ENCODE results near the gene CABP1.
A peak's percentile ranks its signal among the peaks of the same experiment; 100 is the strongest.
"Not testable (repeated sequence)": the region's sequence is repeated elsewhere in the genome, so short reads cannot be mapped to it uniquely, and the experiment has no call there.

Gene CABP1

DNA sequence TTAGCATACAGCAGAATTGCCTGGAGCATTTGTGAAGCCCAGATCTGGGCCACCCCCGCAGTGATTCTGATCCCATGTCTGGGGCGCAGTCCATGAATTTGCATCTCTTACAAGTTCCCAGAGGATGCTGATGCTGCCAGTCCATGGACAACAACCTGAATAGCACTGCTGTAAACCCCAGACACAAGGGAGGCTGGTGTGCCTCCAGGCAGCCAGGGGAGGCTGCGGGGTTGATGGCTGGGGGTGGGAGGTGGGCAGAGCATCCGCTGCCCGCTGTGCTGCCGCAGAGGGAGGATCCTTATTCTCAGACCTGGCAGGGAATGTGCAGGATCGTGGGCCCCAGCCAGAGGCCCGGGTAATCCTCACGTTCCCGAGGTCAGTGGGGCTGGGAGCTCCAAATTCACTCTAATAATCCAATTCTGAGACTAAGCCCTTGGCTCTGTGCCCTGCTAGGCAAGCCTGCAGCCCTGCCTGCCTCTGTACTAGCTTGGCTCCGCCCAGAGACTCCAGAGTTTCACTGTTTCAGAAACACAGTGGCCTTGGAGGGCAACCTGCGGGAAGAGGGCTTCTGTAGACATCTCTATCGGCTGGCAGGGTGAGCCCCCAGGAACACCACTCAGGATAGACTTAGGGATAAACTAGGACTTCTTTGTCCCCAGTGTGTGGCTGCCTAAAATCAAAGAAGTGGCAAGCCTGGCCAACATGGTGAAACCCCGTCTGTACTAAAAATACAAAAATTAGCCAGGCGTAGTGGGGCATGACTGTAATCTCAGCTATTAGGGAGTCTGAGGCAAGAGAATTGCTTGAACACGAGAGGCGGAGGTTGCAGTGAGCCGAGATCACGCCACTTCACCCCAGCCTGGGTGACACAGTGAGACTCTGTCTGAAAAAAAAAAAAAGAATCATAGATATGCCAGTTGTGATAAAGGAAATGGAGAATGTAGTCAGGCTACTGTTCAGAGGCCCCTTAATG, 28.7 kb downstream of the CABP1 start:
- DNase-seq: no peak

DNA sequence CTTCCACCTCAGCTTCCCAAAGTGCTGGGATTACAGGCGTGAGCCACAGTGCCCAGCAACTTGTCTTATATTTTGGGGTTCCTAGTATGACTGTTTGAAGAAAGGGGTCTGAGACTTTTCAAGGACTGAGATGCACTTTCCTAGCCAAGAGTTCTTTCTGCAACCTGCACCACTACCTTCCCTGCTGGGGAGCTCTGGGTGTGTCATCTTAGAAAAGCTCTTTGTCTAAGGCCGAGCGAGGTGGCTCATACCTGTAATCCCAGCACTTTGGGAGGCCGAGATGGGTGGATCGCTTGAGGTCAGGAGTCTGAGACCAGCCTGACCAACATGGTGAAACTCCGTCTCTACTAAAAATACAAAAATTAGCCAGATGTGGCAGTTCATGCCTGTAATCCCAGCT, 29.8 kb downstream of the CABP1 start:
- DNase-seq: not testable (repeated sequence)

DNA sequence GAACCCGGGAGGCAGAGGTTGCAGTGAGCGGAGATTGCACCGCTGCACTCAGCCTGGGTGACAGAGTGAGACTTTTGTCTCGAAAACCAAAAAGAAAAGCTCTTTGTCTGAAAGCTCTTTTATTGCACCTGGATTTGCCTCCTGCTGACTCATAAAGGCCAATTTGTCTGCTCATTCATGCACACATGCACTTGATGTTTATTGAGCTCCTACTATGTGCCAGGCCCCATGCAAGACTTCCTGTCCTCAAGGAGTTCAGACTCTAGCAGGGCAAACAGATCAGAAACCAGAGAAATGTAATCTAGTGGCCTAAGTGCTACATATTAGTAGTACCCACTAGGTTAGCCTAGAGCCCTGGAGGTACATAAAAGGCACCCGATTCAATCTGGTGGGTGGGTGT, 30.2 kb downstream of the CABP1 start:
- no peak for DNase-seq

DNA sequence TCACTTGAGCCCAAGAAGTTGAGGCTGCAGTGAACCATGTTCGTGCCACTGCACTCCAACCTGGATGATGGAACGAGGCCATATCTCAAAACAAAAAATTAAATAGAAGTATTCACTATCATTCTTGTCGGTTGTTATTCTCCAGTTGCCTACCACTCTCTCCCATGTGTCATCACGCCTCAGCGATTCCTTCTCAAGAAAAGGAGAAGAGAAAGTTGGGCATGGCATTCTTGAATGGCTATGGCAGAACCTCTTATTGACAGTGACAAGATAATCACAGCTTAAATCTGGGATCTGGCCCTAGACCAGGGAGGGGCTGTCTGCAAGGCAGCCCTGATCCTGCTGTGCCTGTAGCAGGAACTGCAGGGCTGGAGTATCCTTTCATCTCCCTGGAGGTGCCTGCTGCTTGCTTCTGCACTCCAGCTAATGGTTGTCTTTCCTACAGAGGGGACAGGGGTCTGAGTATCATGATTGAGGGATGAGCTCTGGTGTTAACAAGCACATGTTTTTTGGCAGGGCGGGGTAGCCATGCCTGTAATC, 33.7 kb downstream of the CABP1 start:
- DNase-seq: no peak

DNA sequence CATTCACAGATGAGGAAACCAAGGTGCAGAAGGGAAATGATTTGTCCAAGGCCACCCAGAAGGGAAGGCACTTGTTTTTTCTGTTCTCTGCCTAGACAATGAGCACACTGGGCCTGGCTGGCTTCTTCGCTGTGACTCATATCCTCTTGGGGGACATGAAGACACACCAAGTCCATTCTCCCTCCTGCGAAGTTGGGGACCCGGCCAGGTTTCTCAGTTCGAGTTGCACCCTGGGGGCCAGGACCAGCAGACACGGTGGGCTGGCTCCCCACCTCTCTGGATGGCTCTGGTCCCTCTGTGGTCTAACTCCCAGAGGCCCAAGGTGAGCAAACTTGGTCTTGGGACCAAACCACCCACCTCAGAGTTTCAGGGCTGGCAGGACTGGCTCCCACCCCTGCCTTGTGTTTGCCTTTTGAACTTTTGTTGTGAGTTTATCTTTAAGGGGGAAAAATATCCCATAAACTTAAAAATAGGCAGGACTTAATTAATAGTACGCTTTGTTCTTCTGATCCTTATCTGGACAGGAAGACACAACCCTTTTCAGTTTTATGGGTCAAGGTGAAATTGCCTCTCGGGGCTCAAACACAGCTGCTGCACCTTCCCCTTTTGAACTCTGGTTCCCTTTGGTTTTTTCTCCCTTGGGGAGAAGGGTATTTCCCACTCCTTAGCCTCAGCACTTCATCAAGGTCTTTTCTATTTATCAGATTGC, 37.5 kb downstream of the CABP1 start:
- no peak for DNase-seq

DNA sequence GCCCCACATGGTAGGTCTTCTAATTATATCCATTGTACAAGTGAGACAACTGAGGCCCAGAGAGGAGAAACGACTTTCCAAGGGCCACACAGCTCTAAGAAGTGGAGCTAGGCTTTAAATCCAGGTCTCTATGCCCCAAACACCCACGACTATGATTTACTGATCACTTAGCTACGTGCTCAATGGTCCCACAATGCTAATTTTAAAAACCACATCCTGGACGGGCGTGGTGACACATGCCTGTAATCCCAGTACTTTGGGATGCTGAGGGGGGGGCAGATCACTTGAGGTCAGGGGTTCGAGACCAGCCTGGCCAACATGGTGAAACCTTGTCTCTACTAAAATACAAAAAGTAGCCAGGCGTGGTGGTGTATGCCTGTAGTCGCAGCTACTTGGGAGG, 38.1 kb downstream of the CABP1 start:
- no peak for DNase-seq

DNA sequence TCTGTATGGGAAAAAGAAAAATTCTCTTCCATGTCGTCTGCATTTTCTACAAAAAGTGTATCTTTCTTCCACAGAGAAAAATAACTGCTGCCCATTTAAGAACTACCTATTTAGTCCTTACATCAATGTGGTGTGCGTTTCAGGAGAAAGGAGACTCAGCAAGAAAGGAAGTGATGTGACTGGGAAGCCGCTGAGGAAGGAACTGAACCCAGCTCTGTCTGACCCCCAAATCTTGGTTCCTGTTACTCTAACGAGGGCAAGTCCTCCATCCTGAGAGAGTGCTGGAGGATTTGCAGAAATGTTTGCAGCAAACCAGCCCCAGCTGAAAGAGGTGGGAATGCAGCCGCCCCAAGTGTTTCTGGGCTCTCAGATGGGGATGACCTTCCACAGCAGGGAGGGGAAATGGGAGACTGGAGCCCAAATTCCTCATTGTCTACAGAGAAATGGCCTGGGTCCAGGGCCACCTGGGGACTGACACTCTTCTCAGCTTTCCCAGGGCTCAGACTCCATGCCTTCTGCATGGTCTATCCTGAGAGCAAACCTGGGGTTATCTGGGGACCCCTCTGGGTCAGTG, 39.8 kb downstream of the CABP1 start:
- no peak for DNase-seq

DNA sequence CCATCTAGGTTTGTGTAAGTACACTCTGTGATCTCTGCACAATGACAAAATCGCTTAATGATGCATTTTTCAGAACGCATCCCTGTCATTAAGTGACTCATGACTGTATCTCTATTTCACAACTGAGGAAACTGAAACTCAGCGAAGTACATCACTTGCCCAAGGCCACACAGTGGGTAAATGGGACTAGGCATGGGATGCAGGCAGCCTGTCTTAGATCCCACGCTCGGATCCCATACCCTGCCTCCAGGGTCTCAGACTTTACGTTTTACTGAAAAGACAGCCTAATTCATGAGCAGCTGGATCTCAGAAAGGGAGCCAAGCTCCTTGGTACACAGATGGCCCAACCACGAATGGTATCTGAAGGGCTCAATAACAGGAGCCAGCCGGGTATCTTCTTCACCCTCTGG, 44.1 kb downstream of the CABP1 start:
- DNase-seq: no peak

DNA sequence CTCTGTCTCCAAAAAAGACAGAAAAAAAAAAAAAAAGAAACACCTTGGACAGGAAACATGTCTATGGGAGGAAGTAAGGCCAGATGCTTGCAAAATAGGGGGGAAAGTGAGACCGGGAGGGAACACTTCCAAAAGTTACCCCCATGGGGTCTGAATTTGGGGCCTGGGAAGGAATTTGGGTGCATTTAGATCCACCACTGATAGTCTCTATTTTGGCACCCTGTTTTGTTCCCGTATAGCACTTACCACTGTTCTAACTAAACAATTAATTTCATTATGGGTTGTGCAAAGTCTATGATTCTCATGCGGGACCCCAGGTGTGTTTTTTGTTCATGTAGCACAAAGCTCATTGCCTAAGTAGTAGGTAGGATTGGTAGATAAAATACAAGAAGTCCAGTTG, 45.1 kb downstream of the CABP1 start:
- DNase-seq: no peak

DNA sequence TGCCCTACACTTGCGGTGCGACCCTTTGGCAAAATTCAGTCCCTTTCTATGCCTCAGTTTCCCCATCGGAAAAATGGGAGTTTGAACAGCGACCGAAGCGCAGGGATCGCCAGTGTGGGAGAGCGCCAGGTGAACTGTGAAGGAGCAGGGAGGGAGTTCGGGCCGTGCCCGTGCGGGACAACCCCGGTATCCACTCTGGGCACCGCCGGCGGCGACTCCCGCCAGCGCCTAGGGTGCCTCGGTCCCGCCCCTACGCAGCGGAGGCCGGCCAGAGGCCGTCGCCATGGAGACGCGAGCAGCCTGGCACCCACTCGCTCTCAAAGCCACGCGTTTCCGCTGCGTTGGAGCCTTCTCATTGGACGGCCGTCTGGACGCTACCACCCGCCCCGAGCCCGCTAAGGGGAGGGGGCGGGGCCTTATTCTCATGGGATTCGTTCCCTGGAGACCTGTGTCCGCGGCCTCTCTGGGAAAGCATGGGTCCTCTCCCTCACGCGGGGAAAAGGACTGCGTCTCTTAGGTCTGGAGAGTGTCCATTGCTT, 45.8 kb downstream of the CABP1 start:
- peak; percentile 99 for DNase-seq

DNA sequence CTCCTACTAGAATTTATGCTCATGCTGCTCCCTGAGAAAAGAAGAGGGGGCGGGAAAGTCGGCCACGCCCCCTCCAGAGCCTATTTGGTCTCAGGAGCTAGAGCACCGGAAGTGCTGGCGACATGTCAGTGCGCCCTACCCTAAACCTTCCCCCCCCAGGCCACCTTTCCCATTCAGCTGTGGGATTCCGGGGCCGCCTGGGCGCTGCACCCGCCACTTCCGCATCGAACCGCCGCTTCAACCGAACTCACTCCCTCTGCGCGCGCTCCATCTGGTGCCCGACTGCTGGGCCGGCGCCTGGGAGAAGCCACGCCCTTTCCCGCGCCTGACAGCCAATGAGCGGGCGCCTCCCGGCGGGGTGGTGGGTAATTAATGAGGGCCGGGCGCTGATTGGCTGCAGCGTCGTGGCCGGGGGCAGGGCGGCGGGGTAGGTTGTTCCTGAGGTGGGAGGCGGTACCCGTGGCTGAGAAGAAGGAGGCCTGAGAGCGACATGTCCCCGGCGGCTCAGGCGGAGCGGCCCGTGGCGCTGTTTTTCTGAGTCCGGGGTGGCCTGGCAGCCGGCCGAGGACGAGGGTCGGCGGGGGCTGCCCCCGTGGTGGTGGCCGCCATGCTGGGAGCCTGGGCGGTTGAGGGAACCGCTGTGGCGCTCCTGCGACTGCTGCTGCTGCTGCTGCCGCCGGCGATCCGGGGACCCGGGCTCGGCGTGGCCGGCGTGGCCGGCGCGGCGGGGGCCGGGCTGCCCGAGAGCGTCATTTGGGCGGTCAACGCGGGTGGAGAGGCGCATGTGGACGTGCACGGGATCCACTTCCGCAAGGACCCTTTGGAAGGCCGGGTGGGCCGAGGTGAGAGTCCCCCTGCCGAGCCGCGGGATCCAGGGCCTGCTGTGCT, 46.5 kb downstream of the CABP1 start, which contains the start of gene MLEC:
Gene MLEC, plus strand, starts transcription at position 460 of the 888 bp plus-strand sequence. Its CDS starts 148 bp downstream, at position 608.
- DNase-seq: peak; percentile 98

DNA sequence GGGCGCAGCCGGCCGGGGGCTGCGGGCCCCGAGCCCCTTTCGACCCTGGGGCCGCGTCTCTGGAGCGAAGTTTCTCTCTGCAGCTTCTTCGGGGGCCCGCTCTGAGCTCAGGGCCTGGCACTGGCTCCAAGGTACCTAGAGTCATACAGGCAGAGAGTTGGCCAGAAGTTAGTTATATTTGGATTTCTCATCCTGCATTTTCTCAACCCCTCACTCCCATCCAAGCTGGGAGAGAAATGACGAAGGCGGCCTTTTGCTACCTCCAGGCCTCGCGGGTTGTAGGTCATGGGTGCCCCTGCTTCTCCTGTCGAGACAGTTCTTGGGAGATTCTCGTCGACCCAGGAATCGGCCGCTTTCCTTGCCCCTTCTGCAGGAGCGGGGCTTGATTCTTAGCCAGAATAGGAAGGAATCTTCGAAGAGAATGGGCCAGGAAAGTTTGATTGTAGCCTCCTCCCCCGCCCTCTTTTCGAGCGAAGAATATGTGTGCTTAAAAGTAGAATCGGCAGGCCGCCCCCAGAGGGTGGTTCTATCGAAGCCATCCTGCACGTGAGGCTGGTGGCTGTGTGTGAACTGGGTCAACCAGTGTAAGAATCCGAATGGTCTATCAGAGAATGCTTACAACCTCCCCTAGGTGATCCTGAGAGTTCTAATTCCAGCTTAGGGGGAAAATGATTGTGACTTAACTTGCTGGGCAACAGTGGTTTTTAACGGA, 47.3 kb downstream of the CABP1 start:
- DNase-seq: peak; percentile 21

DNA sequence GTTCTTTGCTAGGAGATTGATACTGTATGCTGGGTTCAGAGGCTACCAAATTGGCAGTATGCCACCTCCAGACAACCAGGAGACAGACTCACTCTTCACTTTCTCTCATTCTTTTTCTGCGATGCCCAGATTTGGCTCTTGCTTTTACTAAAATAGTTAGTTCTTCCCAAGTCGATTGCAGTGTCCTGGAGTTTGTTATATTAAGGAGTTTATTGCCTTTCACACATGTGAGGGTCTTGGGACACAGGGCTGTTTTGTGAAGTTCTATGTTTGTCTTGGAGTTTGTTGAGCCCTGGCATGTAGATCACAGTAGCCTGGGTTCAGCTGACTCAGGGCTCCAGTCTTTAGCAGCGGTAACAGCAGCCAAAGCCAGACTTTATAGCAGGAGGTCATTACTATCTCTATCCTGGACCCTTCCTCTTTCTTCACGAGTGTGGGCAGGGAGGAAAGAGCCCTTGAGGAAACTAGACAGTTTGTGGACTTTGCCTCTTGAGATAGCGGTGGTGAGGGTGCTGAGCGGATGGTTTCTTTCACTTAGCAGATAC, 48.2 kb downstream of the CABP1 start:
- no peak for DNase-seq

DNA sequence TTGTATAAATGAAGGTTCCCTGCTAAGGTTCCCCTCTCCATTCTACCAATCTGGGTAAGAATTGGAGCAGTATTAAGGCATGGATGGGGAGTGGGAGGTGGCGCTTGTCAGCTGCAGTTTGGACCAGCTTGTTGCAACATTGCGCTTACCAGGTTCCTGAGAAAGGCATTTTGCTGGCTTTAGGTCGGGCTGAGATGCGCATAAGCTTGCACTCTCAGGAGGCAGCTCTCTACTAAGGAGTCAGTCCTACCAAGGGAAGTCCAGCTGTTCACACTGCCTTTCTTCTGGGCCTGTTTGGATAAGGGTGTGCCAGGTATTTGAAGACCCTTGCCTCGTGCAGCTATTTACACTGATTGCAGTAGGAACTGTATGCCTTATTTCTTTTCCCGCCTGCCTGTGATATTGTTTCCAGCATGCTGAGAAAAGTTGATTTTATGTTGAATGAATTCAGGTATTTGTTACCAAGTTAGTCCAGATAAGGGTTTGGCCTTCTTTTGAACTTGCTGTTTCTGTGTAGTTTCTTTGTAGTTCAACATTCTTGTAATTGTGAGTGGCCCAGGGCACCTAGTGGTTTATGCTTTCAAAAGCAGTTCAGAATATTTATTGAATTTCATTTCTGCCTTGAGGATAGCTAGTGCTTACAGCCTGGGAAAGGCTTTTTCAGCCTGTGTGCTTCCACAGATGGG, 49.1 kb downstream of the CABP1 start:
- DNase-seq: no peak

DNA sequence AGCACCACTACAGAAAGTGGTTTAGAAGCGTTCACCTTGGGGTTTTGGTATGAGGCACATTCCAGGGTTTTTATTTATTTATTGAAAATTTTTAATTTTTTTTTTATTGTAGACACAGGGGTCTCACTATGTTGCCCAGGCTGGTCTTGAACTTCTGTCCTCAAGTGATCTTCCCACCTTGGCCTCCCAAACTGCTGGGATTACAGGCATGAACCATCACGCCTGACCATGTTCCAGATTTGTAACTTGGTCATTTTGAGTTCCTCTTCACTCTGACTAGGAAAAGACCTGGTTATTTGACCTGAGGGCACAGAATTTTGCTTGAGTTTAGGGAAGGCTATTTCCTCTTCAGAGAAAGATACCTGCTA, 49.6 kb downstream of the CABP1 start:
- no peak for DNase-seq

DNA sequence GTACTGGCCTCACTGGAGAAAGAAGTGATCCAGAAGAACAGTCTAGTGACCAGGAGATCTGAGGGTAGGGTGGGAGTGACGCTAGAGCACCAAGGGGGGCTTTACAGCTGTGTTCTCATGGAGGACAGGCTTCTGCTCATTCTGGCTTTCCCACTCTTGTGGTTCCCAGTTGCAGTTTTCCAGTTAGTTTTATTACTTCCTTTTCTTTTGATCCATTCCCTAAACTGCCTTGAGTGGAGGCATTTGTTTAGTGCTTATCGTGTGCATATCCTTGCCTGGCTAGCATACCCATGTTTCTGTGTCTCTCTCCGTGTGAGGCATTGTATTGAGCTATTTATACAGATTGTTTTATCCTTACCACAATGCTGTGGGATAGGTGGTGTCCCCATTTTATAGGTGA, 50.6 kb downstream of the CABP1 start:
- DNase-seq: no peak

DNA sequence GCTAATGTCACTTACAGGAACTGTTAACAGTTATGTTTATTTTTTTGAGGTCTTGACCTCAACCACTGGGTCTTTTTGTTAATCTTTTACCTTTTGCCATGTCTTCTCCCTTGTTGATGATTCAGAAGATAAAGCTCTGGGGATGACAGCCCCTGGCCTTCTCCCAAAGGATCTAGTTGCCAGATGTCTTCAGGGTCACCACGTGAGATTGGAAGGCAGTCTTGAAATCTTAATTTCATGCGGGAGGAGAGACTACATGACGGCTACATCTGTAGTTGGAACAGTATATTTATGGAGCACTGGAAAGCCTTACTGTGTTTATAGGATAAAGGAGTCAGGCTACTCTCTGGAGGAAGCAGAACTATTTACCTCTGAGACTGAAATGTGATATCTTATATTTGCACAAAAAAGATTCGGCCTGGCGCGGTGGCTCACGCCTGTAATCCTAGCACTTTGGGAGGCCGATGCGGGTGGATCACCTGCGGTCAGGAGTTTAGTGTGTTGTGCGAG, 52.2 kb downstream of the CABP1 start:
- no peak for DNase-seq

DNA sequence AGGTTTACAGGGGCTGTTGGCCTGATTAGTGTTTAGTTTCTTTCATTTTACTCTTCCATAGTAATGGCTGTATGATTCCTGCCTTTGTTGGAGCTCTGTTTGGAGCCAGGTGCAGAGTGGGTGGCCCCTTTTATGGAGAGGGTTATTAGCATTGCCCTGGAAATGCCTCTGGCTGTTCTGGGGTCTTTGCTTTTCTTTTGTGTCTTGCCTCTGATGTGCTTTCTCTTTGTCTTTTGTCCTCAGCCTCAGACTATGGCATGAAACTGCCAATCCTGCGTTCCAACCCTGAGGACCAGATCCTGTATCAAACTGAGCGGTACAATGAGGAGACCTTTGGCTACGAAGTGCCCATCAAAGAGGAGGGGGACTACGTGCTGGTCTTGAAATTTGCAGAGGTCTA, 53.4 kb downstream of the CABP1 start:
- DNase-seq: peak; percentile 65

DNA sequence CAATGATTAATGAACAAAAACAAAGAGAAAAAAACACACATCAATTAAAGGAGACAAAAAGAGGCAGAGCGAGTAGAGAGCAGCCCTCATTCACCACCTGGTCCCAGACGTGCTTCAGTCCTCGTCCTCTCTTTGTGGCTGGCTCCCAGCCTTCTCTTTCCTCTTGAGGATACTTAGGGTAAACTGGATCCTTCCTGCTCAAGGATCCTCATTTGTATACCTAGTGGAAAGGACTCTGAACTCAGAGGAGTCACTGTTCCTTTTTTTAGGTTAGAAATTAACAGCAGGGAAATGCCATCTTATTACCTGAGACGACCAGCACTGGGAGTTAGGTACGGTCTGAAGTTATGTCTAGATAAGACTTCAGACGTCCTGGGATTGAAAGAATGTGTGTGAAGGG, 56.2 kb downstream of the CABP1 start:
- DNase-seq: no peak

DNA sequence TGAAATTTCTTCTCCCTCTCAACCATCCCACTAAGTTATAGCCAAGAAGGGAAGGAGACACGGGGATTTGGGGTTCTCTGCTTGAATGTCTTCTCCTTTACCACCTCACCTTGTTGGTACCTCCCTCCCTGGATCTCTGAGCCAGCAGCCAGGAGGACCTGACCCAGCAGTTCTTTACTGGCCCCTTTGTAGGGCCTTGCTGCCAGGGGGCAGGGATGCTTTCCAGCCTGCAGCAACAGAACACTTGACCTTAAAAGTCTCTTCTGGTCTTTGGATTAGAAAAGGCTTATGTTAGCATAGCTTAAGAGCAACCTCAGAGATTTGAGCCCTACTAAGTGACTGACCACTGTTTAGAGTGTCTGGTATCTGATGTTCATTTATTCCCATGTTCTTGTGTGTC, 56.9 kb downstream of the CABP1 start:
- no peak for DNase-seq

Data from NCI-H146 (cell line).